ENCODE results near the gene CREB3L1.

CREB3L1 gene

DNA sequence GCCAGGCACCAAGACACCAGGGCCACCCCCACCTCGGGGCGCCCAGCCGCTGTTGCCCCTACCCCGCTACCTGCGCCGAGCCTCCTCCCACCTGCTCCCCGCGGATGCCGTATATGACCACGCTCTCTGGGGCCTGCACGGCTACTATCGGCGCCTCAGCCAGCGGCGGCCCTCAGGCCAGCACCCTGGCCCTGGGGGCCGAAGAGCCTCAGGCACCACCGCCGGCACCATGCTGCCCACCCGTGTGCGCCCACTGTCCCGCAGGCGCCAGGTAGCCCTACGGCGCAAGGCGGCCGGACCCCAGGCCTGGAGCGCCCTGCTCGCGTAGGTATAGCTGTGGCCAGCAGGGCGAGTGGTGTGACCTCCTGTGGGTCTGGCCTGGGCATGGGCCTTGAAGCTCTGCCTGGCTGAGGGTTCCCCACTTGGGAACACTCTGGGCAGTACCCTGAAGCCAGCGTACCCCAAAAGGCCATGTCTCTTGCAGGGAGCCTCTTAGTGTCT, 89.2 kb downstream of the CREB3L1 start:
- DNase-seq, result no peak

DNA sequence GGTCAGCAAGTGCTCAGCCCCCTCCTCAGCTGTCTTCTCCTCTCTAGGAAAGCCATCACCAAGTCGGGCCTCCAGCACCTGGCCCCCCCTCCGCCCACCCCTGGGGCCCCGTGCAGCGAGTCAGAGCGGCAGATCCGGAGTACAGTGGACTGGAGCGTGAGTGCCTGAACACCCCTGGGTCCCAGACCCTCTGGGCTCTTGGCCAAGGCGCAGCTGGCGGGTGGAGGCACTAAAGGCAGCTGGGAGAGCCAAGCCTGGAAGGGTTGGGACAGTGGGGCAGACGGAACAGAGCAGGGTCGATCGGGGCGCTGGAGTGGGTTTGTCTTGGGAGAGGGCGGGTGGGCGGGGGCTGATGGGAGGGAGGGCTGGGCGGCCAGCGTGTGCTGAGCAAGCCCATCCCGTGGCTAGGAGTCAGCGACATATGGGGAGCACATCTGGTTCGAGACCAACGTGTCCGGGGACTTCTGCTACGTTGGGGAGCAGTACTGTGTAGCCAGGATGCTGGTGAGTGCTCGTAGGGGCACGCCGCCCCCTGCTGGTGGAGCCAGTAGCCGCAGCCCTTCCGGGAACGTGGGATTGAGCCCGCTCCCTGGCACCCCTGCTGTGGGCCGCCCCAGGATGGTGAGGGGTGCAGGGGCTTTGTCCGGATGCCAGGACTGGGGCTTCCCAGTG, 89.9 kb downstream of the CREB3L1 start:
- peak in 1 of 2 donors; percentile 82 for DNase-seq

DNA sequence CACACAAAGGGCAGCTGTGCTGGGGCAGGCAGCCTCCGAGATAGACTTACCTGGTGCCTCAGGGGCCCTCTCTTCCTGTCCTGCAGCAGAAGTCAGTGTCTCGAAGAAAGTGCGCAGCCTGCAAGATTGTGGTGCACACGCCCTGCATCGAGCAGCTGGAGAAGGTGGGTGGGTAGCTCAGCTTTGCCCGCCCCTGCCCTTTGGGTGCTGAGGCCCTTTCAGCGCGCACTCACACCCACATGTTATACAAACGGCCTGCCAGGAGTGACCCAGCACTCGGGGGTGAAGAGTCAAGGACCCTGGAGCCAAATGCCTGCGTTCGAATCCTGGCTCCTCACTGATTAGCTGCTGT, 90.4 kb downstream of the CREB3L1 start:
- no peak for DNase-seq

DNA sequence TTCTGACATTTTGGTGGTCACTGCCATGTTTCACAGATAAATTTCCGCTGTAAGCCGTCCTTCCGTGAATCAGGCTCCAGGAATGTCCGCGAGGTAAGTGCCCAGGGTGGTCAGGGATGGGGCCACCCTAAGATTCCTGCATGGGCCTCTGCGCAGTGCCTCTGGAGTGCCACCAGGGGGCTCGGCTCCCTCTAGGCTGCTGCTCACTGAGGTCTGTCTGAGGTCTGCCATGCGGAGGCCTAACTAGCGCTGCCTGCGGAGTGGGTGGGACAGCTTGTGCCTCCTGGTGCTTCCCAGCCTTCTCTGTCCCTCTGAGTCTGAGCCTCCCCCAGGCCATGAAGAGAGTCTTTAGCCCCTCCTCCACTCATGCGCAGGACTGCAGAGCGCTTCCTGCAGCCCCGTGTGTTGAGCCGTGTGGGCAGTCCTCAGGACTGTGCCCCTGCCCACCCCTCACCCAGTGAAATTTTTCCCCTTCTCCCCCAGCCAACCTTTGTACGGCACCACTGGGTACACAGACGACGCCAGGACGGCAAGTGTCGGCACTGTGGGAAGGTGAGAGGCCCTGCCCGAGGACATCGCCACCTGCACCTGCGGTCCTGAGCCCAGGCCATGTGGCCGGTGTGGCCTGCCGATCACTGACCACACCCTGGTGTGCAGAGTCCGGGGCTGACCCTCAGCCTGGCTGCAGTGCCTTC, 92.1 kb downstream of the CREB3L1 start:
- DNase-seq, result peak in 1 of 2 donors; percentile 69

DNA sequence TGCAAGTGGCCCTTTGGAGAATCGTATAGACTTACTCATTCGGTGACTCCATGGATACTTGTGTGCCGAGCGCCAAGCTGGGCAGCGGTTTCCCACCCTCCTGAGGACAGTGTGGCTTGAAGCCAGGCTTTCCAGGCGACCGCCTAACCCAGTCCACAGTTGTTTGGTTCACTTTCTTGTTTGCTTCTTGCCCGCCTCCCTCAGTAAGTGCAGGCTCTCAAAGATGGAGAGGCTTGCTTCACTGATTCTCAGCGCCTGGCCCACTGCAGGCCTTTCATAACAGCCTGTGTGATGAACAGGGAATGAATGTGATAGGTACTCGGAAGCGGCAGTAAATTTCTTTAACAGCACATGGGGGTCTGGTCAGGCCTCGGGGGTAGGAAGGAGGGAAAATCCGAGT, 92.8 kb downstream of the CREB3L1 start:
- DNase-seq, result no peak

Measured in inflammatory macrophage treated with lipopolysaccharide for 1 hour (primary cell).